Stimulated activated CD8-positive, alpha-beta memory T cell treated with anti-CD3 and anti-CD28 coated beads, Interleukin-7, amount 100 ng/mL, for 48 hours (primary cell): ENCODE measurements around the gene NKD1.

Source experiments
- DNase-seq, 2 donors: peaks; one replicate each; pipeline ENCODE4 v3.0.0-alpha.2; 2020; ENCODE audit warnings: low read depth in 1 of 2; ENCODE audit errors: extremely low read depth in 1 of 2

NKD1 gene

GRCh38 chr16:50622643-50623369, 74.6 kb downstream of the NKD1 start:
- no peak for DNase-seq

- DNase-seq: no peak
Measured at GRCh38 chr16:50624449-50624970, 76.3 kb downstream of the NKD1 start.

- DNase-seq: no peak
Measured at GRCh38 chr16:50625374-50625773, 77.2 kb downstream of the NKD1 start.

GRCh38 chr16:50626868-50627267, 78.7 kb downstream of the NKD1 start:
- DNase-seq: no peak

GRCh38 chr16:50627419-50627818, 79.2 kb downstream of the NKD1 start:
- peak in 1 of 2 donors; percentile 10 for DNase-seq

- no peak for DNase-seq
Measured at GRCh38 chr16:50628156-50628802, 80.1 kb downstream of the NKD1 start.

GRCh38 chr16:50629334-50629733, 81.1 kb downstream of the NKD1 start:
- no peak for DNase-seq

GRCh38 chr16:50630394-50631020, 82.3 kb downstream of the NKD1 start:
- DNase-seq: no peak

GRCh38 chr16:50631249-50631984, 83.2 kb downstream of the NKD1 start:
- no peak for DNase-seq

- DNase-seq: no peak
Measured at GRCh38 chr16:50631985-50632576, 83.9 kb downstream of the NKD1 start.

GRCh38 chr16:50632927-50633800, 85.0 kb downstream of the NKD1 start:
- DNase-seq: no peak

- no peak for DNase-seq
Measured at GRCh38 chr16:50634090-50634489, 85.9 kb downstream of the NKD1 start.

GRCh38 chr16:50634947-50635346, 86.8 kb downstream of the NKD1 start:
- no peak for DNase-seq

- DNase-seq: no peak
Measured at GRCh38 chr16:50635505-50636392, 87.6 kb downstream of the NKD1 start.

GRCh38 chr16:50636753-50637374, 88.7 kb downstream of the NKD1 start:
- DNase-seq: no peak

- no peak for DNase-seq
Measured at GRCh38 chr16:50637716-50638602, 89.8 kb downstream of the NKD1 start.
